Stimulated activated CD8-positive, alpha-beta memory T cell treated with anti-CD3 and anti-CD28 coated beads, Interleukin-7, amount 100 ng/mL, for 24 hours (primary cell): ENCODE results near the gene TENM3.
A peak's percentile ranks its signal among the peaks of the same experiment; 100 is the strongest.
"Not testable (repeated sequence)": the region's sequence is repeated elsewhere in the genome, so short reads cannot be mapped to it uniquely, and the experiment has no call there.

Experiments used
- DNase-seq: peaks from one replicate; pipeline ENCODE4 v3.0.0-alpha.2; 2020; ENCODE audit warnings: low read depth

Gene TENM3

DNA sequence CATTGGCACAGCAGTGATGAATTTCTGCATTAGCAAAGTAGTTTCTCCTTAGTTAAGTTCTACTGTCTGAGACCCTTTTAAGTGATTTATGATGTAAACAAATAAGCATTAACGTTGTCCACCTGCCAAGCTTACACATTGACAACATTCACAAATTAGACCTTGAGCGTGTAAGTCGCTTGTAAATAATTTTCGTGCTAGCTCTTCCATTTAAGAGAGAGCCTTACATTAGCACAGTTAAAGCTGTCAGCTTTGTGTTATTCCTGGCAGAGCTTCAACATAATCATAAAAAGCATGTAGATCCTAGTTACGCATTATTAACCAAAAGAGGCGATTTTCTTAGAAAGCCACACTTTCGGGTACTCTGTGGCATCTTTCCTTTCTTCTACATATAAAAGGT lies 546.3 kb downstream of the TENM3 start:
- DNase-seq = no peak

- DNase-seq = no peak
These were observed 552.4 kb downstream of the TENM3 start for GRCh38 chr4:182795446-182796238.

DNA sequence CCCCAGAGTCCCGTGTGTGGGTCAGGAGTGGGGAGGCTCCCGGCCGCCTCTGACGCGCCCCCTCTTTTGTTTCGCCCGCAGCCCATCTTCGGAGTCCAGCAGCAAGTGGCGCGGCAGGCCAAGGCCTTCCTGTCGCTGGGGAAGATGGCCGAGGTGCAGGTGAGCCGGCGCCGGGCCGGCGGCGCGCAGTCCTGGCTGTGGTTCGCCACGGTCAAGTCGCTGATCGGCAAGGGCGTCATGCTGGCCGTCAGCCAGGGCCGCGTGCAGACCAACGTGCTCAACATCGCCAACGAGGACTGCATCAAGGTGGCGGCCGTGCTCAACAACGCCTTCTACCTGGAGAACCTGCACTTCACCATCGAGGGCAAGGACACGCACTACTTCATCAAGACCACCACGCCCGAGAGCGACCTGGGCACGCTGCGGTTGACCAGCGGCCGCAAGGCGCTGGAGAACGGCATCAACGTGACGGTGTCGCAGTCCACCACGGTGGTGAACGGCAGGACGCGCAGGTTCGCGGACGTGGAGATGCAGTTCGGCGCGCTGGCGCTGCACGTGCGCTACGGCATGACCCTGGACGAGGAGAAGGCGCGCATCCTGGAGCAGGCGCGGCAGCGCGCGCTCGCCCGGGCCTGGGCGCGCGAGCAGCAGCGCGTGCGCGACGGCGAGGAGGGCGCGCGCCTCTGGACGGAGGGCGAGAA lies 556.5 kb downstream of the TENM3 start:
- DNase-seq = no peak

GRCh38 chr4:182800216-182800515 lies 557.0 kb downstream of the TENM3 start:
- no peak for DNase-seq

GRCh38 chr4:182801636-182802035 lies 558.4 kb downstream of the TENM3 start:
- no peak for DNase-seq

DNA sequence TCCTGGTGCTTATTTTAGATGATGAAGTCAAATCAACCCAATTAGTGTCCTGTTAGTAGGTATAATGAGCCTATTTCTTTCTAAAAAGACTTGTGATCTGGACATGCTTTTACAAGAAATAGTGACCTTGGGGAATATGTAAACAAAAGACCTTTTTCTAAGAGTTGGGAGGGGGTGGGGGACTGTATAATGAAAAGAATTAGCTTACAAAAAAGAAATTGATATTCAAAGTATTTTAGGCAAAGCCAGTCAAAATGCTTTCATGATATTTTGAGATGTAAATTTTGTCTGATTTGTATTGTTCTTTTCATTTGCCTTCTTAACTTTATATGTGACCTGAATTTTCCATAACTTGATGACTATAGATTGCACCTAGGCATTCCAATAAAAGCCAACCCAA lies 559.4 kb downstream of the TENM3 start:
- DNase-seq = no peak

- DNase-seq = no peak
These were observed 560.0 kb downstream of the TENM3 start for GRCh38 chr4:182803235-182803634.

GRCh38 chr4:182804131-182804530 lies 560.9 kb downstream of the TENM3 start:
- DNase-seq = no peak

- DNase-seq = no peak
These were observed 562.1 kb downstream of the TENM3 start for GRCh38 chr4:182805321-182805720.

GRCh38 chr4:182805750-182806149 lies 562.5 kb downstream of the TENM3 start:
- no peak for DNase-seq

- peak; percentile 44 for DNase-seq
These were observed 563.4 kb downstream of the TENM3 start for GRCh38 chr4:182806259-182807252.

DNA sequence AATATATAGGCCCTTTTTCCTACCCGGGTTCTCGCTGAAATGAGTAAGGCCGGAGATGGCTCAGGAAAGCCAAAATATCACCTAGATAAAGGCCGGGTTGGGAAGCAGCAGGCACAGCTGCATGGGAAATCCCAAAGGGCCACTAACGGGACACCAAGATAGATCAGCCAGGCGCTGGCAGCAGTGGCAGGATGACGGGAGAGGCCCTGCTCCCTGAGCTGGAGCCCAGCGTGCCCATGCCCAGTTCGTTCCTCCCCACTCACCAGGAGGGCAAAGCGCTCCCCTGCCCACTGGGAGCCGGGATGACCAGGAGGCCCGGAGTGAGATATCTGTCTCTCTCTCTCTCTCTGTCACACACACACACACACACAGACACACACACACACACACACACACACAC lies 564.1 kb downstream of the TENM3 start:
- no peak for DNase-seq

DNA sequence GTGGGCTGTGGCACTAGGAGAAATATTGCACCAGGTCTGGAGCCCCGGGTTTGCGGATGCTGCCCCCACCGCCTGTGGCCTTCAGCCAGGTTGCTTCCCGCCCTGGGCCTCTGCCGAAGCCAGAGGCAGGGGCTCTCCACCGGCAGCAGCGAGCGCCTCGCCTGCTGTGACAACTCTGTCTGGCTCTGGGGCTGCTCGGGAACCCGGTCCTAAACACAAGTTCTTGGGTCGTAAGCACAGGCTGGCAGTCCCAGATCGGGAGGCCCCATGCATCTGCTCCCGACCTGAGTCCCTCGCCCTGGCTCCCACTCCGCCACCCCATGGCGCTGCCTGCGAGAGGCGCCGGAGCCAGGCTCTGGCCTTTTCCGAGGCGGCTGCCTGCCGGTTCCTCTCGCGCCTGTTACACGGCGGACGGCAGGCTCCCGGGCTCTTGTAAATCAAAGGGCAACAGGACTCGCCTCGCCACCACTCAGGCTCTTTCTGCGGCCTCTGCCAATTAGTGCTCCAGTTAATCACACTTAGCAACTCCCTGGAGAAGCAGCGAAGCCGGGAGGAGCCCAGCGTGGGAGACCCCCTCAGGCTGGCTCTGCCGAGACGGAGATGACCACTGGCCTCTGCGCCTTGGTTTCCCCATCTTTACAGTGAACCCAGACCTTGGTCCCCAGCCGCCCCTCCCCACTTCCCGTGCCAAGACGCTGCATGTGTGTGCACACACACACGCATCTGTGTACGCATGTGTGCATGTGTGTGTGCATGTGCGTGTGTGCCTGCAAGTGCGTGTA lies 564.8 kb downstream of the TENM3 start:
- no peak for DNase-seq

- DNase-seq = peak; percentile 21
These were observed 565.6 kb downstream of the TENM3 start for GRCh38 chr4:182808673-182809416.

DNA sequence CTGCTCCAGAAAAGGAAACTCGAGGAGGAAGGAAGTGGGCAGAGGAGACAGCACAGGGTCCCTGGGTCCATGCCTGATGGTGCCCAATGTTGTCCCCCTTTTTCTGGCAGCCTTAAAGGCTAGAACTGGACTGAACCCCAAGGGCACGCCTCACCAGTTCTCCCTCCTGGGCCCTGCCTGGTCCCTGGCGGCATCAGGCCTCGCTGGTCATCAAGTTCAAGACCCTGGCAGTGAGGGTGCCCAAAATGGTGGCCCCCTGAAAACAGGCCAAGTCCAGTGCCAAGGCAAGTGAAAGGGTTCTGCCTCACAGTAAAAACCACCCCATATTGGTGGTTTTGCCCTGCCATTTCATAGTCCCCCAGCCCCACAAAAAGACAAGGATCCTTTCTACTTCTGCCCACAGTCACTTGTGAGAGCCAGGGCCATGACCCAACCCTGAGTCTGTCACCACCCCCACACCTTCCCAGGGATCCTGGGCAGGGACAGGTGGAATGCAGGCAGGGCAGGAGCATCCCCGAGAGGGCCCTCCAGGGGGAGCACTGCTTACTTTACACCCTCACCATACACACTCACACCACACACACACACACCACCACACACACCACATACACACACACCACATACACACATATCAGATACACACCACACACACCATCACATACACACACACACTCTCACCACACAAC lies 566.4 kb downstream of the TENM3 start:
- no peak for DNase-seq

DNA sequence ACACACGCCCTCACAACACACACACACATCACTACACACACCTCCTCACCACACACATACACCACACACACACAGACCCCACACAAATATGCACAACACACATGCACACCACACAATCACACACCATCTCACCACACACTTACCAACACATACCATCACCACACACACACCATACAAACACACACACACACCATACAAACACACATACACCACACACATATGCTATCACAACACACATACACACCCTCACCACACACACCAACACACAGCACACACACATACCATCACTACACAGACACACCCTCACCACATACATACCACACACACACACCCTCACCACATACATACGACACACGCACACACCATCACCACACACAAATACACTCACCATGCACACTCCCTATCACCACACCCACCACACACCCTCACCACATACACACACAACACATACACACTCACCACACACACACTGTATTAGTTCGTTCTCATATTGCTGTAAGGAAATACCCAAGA lies 567.0 kb downstream of the TENM3 start:
- DNase-seq = no peak

GRCh38 chr4:182812916-182813315 lies 569.7 kb downstream of the TENM3 start:
- DNase-seq = no peak

DNA sequence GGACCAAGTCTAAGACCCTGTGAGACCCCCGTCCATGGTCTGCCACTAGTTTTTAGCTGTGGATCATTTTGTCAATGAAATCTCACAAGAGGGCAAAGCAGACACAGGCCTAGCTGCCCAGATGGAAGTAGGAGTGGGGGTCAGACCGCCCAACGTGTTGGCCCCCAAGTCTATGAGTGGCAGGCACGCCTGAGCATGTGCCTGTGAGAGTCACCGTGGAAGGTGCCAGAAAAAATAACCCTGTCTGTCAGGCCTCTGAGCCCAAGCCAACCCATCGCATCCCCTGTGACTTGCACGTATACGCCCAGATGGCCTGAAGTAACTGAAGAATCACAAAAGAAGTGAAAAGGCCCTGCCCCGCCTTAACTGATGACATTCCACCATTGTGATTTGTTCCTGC lies 570.9 kb downstream of the TENM3 start:
- DNase-seq = not testable (repeated sequence)

- DNase-seq = no peak
These were observed 575.9 kb downstream of the TENM3 start for GRCh38 chr4:182818926-182819730.
